T-cell (primary cell): ENCODE measurements around the gene SENP5. TPM values are rescaled to one million over a fixed set of nuclear protein-coding genes. Genes with fewer than 3 reads are reported as not detected.

Experiments
- ATAC-seq, 4 experiments: fragments of 200-7000 bp in 3 of 4; fragments of 150-1000 bp in 1 of 4; cut with Tn5 transposase; replicated peaks in 1 of 4; 1 replicate in 3 of 4; 2 replicates in 1 of 4; pipeline ENCODE4 v1.10.0; 2021; ENCODE audit warnings: moderate library complexity in 3 of 4, mild to moderate bottlenecking in 2 of 4, moderate number of reproducible peaks in 1 of 4
- CTCF ChIA-PET, 2 donors: fragments of 300-600 bp; sonication (Branson Sonifier 250); formaldehyde crosslinking; loops; one replicate each; lab custom pipeline; 2022; ENCODE audit warnings: antibody characterized with exemption in 2 of 2; lab: Charles Lee
- POLR2A ChIA-PET, 2 donors: fragments of 300-600 bp; sonication (Branson Sonifier 250); formaldehyde crosslinking; loops; one replicate each; lab custom pipeline; 2022; ENCODE audit warnings: antibody characterized with exemption in 2 of 2; lab: Charles Lee
- DNase-seq, 35 experiments: peaks; one replicate each; pipeline versions ENCODE4 v3.0.0 to v3.0.0-alpha.2; 2013 to 2023
- H3K27ac ChIP-seq: one replicate; pipeline ENCODE4 v1.5.1; 2013; ENCODE audit warnings: low read length
- H3K27me3 ChIP-seq, 2 experiments: replicated peaks in 1 of 2; 1 replicate in 1 of 2; 2 replicates in 1 of 2; pipeline versions ENCODE4 v1.6.1 to v1.7.0; 2013; ENCODE audit warnings: low read length in 1 of 2, mixed read lengths in 1 of 2; ENCODE audit not compliant: control insufficient read depth in 2 of 2, insufficient read depth in 2 of 2; ENCODE audit errors: extremely low read depth in 1 of 2
- H3K36me3 ChIP-seq, 2 donors: 1 replicate in 1 of 2; 2 replicates in 1 of 2; pipeline versions ENCODE4 v1.6.1 to v1.7.0; 2013; ENCODE audit warnings: low read length in 1 of 2; ENCODE audit not compliant: control insufficient read depth in 2 of 2, insufficient read depth in 1 of 2; ENCODE audit errors: extremely low read depth in 1 of 2
- H3K4me1 ChIP-seq, 2 experiments: 1 replicate in 1 of 2; 2 replicates in 1 of 2; pipeline versions ENCODE4 v1.6.1 to v1.7.0; 2013; ENCODE audit warnings: low read length in 2 of 2, mixed read lengths in 1 of 2; ENCODE audit not compliant: insufficient read depth in 2 of 2, control insufficient read depth in 1 of 2; ENCODE audit errors: extremely low read depth in 1 of 2
- H3K4me3 ChIP-seq, 2 donors: 1 replicate in 1 of 2; 2 replicates in 1 of 2; pipeline versions ENCODE4 v1.5.1 to v1.7.0; 2013; ENCODE audit warnings: mild to moderate bottlenecking in 2 of 2, low read length in 1 of 2, moderate library complexity in 1 of 2; ENCODE audit not compliant: control insufficient read depth in 1 of 2; ENCODE audit errors: extremely low read depth in 1 of 2
- H3K9me3 ChIP-seq: 2 replicates; pipeline ENCODE4 v1.7.0; 2013
- H3K27ac Mint-ChIP-seq, 2 donors: one replicate each; pipeline ENCODE4 v1.8.0; 2020 to 2021; ENCODE audit warnings: mild to moderate bottlenecking in 2 of 2, mixed read lengths in 2 of 2
- H3K27me3 Mint-ChIP-seq, 2 donors: one replicate each; pipeline ENCODE4 v1.8.0; 2021 to 2022; ENCODE audit warnings: mixed read lengths in 2 of 2
- H3K36me3 Mint-ChIP-seq: one replicate; pipeline ENCODE4 v1.8.0; 2021; ENCODE audit warnings: mixed read lengths
- H3K4me1 Mint-ChIP-seq, 3 donors: one replicate each; pipeline ENCODE4 v1.8.0; 2020 to 2022; ENCODE audit warnings: mixed read lengths in 3 of 3, mild to moderate bottlenecking in 1 of 3
- H3K4me3 Mint-ChIP-seq, 3 donors: one replicate each; pipeline ENCODE4 v1.8.0; 2020 to 2022; ENCODE audit warnings: mild to moderate bottlenecking in 3 of 3, mixed read lengths in 3 of 3, moderate library complexity in 3 of 3
- H3K9me3 Mint-ChIP-seq, 3 donors: one replicate each; pipeline ENCODE4 v1.8.0; 2020 to 2022; ENCODE audit warnings: mixed read lengths in 3 of 3
- WGBS: methylation state at CpG from one replicate; pipeline ENCODE4 v1.1.5; 2013; ENCODE audit warnings: missing lambda C conversion rate; ENCODE audit not compliant: insufficient coverage; 5-methylcytosine and 5-hydroxymethylcytosine counted together
- total RNA-seq, 35 experiments: library from RNA in 6 of 35; stranded (reverse) in 6 of 35; fragments of 120-200 nt in 1 of 35; gene quantifications; one replicate each; pipeline versions ENCODE4 v1.2.1 to v1.2.4 and lab custom pipeline; 2013 to 2026

SENP5 gene
- total RNA-seq, 5 donors from 2014 or later (not counting 1 experiment from before 2014, with no cell fraction given), result 33.8 to 61.2 (median 37.5) TPM

- no CpG with 5 or more reads among the region's 1 CpG for WGBS
- Histone ChIP-seq H3K36me3 (peaks cover 7 to 51% of the 10 kb centered on the region in 2 donors), H3K4me3 (no peak overlapping the region), H3K4me1 (no peaks in the 10 kb centered on the region), H3K27me3 (no peaks in the 10 kb centered on the region), H3K27ac (no peak overlapping the region), H3K9me3 (no peaks in the 10 kb centered on the region)
- Mint-ChIP-seq H3K9me3 (no peaks in the 10 kb centered on the region), H3K27ac (no peak overlapping the region), H3K36me3 (peaks cover 53% of the 10 kb centered on the region), H3K27me3 (no peaks in the 10 kb centered on the region), H3K4me1 (peaks cover 0 to 5% (median under 1%) of the 10 kb centered on the region in 3 donors), H3K4me3 (no peak overlapping the region)
- ChIA-PET CTCF (no interaction called here), POLR2A (interaction anchor here in 1 of 2 donors (0.6 kb wide), 1 partner anchor 192 kb away, joined by 3 read pairs; no protein-coding TSS in a partner anchor)
- ATAC-seq (no peak), DNase-seq (no peak)
Observed at GRCh38 chr3:196901768-196902167, 34.0 kb downstream of the SENP5 start.

DNA sequence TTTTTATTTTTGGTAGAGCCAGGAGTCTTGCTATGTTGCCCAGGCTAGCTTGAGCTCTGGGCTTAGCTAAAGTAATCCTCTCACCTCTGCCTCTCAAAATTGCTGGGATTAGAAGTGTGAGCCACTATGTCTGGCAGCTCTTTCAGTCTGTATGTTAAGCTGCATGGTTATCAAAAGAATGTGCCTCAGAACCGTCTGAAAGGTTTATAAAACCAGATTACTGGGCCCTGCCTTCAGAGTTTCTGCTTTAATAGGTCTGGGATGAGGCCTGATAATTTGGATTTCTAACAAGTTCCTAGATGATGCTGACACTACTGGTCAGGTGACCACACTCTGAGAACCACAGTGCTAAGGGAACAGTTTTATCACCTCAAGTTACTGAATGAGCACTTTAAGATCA lies 34.6 kb downstream of the SENP5 start:
- Histone ChIP-seq H3K9me3 (no peaks in the 10 kb centered on the region), H3K27ac (no peak overlapping the region), H3K4me3 (no peak overlapping the region), H3K36me3 (peaks cover 7 to 56% of the 10 kb centered on the region in 2 donors), H3K27me3 (no peaks in the 10 kb centered on the region), H3K4me1 (no peaks in the 10 kb centered on the region)
- ChIA-PET CTCF (no interaction called here), POLR2A (interaction anchor here in 1 of 2 donors (0.5 kb wide), 1 partner anchor 816 kb away, joined by 3 read pairs; no protein-coding TSS in a partner anchor)
- H3K27me3 Mint-ChIP-seq, result no peaks in the 10 kb centered on the region
- no peak overlapping the region for H3K27ac Mint-ChIP-seq
- ATAC-seq, result no peak
- H3K4me1 Mint-ChIP-seq, result peaks cover 0 to 3% (median 0%) of the 10 kb centered on the region in 3 donors
- H3K9me3 Mint-ChIP-seq, result no peaks in the 10 kb centered on the region
- no peak for DNase-seq
- WGBS, result 100% methylated on average over 1 of the region's 1 CpG
- H3K36me3 Mint-ChIP-seq, result peaks cover 55% of the 10 kb centered on the region
- H3K4me3 Mint-ChIP-seq, result no peak overlapping the region

DNA sequence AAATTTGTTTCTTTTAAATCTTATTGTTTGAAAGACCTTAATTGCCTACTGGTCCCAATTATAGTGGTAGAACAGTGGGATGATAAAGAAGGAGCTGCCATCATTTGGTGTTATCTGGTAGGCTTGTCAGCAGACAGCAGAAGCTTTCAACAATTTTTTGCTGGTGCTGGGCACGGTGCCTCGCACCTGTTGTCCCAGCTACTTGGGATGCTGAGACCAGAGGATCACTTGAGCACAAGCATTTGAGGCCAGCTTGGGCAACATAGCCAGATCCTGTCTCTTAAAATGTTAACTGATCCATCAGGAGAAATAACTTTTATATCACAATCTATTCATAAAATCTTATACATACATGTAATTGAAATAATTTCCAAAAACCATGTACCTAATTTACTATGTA lies 36.0 kb downstream of the SENP5 start:
- no peaks in the 10 kb centered on the region for H3K27me3 ChIP-seq
- H3K36me3 ChIP-seq, result peaks cover 7 to 62% of the 10 kb centered on the region in 2 donors
- ATAC-seq (no peak), DNase-seq (no peak)
- ChIA-PET POLR2A (interaction anchor here in 1 of 2 donors (0.6 kb wide), 1 partner anchor 154 kb away, joined by 5 read pairs; no protein-coding TSS in a partner anchor), CTCF (interaction anchor here in 1 of 2 donors (0.5 kb wide), 1 partner anchor 9 kb away, joined by 4 read pairs; no protein-coding TSS in a partner anchor)
- H3K9me3 ChIP-seq, result no peaks in the 10 kb centered on the region
- H3K4me1 ChIP-seq, result no peaks in the 10 kb centered on the region
- Mint-ChIP-seq H3K4me1 (no peaks in the 10 kb centered on the region), H3K36me3 (peaks cover 65% of the 10 kb centered on the region), H3K9me3 (no peaks in the 10 kb centered on the region), H3K4me3 (no peak overlapping the region), H3K27ac (no peak overlapping the region), H3K27me3 (no peaks in the 10 kb centered on the region)
- H3K27ac ChIP-seq, result no peak overlapping the region
- WGBS, result no CpG with 5 or more reads among the region's 2 CpGs
- no peak overlapping the region for H3K4me3 ChIP-seq

- Histone ChIP-seq H3K9me3 (no peaks in the 10 kb centered on the region), H3K27ac (no peak overlapping the region), H3K27me3 (no peaks in the 10 kb centered on the region), H3K36me3 (peaks cover 6 to 17% of the 10 kb centered on the region in 2 donors), H3K4me3 (no peak overlapping the region), H3K4me1 (no peaks in the 10 kb centered on the region)
- CTCF ChIA-PET, result no interaction called here
- POLR2A ChIA-PET, result no interaction called here
- ATAC-seq (no peak), DNase-seq (no peak)
- Mint-ChIP-seq H3K27ac (no peak overlapping the region), H3K4me3 (no peak overlapping the region), H3K4me1 (peaks cover 0 to 7% (median 0%) of the 10 kb centered on the region in 3 donors), H3K9me3 (peaks cover 0 to 7% (median 0%) of the 10 kb centered on the region in 3 donors), H3K27me3 (no peaks in the 10 kb centered on the region), H3K36me3 (peaks cover 40% of the 10 kb centered on the region)
- 95% methylated on average over 3 of the region's 4 CpGs for whole genome bisulfite sequencing
Observed at GRCh38 chr3:196914866-196915265, 47.1 kb downstream of the SENP5 start.

DNA sequence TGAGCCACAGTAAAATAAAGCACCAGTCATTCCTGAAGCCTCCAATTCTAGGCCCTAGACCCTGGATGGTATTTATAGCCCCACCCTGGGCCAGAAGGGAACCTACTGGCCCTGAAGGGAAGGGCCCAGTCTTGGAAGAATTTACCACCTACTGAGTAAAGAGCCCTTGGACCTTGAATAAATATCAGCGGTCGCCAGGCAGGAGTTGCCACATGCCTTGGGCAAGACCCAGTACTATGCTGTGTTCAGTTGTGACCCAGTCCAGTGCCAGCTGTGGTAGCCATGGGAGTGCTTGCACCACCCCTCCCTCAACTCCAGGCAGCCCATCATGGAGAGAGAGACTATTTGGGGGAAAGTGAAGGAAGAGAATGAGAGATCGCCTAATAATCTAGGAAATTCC lies 47.7 kb downstream of the SENP5 start:
- Histone ChIP-seq H3K4me3 (no peak overlapping the region), H3K9me3 (no peaks in the 10 kb centered on the region), H3K36me3 (peaks cover 6 to 17% of the 10 kb centered on the region in 2 donors), H3K27me3 (no peaks in the 10 kb centered on the region), H3K27ac (no peak overlapping the region), H3K4me1 (no peaks in the 10 kb centered on the region)
- H3K9me3 Mint-ChIP-seq, result peaks cover 0 to 7% (median 0%) of the 10 kb centered on the region in 3 donors
- peaks cover 38% of the 10 kb centered on the region for H3K36me3 Mint-ChIP-seq
- ChIA-PET POLR2A (no interaction called here), CTCF (no interaction called here)
- no peak overlapping the region for H3K4me3 Mint-ChIP-seq
- peaks cover 0 to 7% (median 0%) of the 10 kb centered on the region in 3 donors for H3K4me1 Mint-ChIP-seq
- DNase-seq, result no peak
- WGBS, result 100% methylated on average over 2 of the region's 3 CpGs
- no peak for ATAC-seq
- no peak overlapping the region for H3K27ac Mint-ChIP-seq
- no peaks in the 10 kb centered on the region for H3K27me3 Mint-ChIP-seq

GRCh38 chr3:196916221-196916620 lies 48.5 kb downstream of the SENP5 start:
- H3K36me3 ChIP-seq, result peaks cover 6 to 14% of the 10 kb centered on the region in 2 donors
- peaks cover 33% of the 10 kb centered on the region for H3K36me3 Mint-ChIP-seq
- CTCF ChIA-PET, result no interaction called here

More at GRCh38 chr3:196916221-196916620, 48.5 kb downstream of the SENP5 start:
- Mint-ChIP-seq H3K4me3 (no peak overlapping the region), H3K9me3 (peaks cover 0 to 7% (median 0%) of the 10 kb centered on the region in 3 donors), H3K27ac (no peak overlapping the region), H3K27me3 (no peaks in the 10 kb centered on the region), H3K4me1 (peaks cover 0 to 7% (median 0%) of the 10 kb centered on the region in 3 donors)
- Histone ChIP-seq H3K4me3 (no peak overlapping the region), H3K27me3 (no peaks in the 10 kb centered on the region), H3K4me1 (no peaks in the 10 kb centered on the region), H3K27ac (no peak overlapping the region), H3K9me3 (no peaks in the 10 kb centered on the region)
- DNase-seq (no peak), ATAC-seq (no peak)
- WGBS, result no CpG with 5 or more reads among the region's 1 CpG
- POLR2A ChIA-PET, result interaction anchor here in 1 of 2 donors (0.7 kb wide), 1 partner anchor 48 kb away, joined by 3 read pairs; the partner anchor contains the start of gene SENP5
